ENCODE data around the gene JAM3. TPM values are rescaled to one million over a fixed set of nuclear protein-coding genes. Genes with fewer than 3 reads are reported as not detected.

JAM3 gene
- total RNA-seq, 1 experiment from 2014 or later, result 1.5 TPM

GRCh38 chr11:134142536-134142935 is 73.7 kb downstream of the JAM3 start:
- POLR2A ChIA-PET, result no interaction called here
- CTCF ChIA-PET, result interaction anchor here (1.3 kb wide), 1 partner anchor 92 kb away, joined by 8 read pairs; no protein-coding TSS in a partner anchor
- H3K4me3 Mint-ChIP-seq (ENCODE audit: unreplicated experiment), result no peak overlapping the region
- TF ChIP-seq, protein P1, sequence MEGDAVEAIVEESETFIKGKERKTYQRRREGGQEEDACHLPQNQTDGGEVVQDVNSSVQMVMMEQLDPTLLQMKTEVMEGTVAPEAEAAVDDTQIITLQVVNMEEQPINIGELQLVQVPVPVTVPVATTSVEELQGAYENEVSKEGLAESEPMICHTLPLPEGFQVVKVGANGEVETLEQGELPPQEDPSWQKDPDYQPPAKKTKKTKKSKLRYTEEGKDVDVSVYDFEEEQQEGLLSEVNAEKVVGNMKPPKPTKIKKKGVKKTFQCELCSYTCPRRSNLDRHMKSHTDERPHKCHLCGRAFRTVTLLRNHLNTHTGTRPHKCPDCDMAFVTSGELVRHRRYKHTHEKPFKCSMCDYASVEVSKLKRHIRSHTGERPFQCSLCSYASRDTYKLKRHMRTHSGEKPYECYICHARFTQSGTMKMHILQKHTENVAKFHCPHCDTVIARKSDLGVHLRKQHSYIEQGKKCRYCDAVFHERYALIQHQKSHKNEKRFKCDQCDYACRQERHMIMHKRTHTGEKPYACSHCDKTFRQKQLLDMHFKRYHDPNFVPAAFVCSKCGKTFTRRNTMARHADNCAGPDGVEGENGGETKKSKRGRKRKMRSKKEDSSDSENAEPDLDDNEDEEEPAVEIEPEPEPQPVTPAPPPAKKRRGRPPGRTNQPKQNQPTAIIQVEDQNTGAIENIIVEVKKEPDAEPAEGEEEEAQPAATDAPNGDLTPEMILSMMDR (IDR thresholded peaks at IDR 0.05; ENCODE audit: insufficient read depth in 1 of 2, low read depth in 1 of 2, low read length in 1 of 2, severe bottlenecking in 1 of 2, unreplicated experiment in 1 of 2), result no peak
- H3K4me1 Mint-ChIP-seq (ENCODE audit: low read depth, unreplicated experiment), result no peaks in the 10 kb centered on the region
- peaks cover 13% of the 10 kb centered on the region for H3K36me3 Mint-ChIP-seq (ENCODE audit: insufficient read depth, unreplicated experiment)
- intact Hi-C loops (cut with micrococcal nuclease; ENCODE audit: unreplicated experiment), result no loop called here
- no peaks in the 10 kb centered on the region for H3K4me1 ChIP-seq
- no peak overlapping the region for H3K27ac Mint-ChIP-seq (ENCODE audit: unreplicated experiment)
- no peaks in the 10 kb centered on the region for H3K36me3 ChIP-seq (ENCODE audit: control insufficient read depth, insufficient read depth, low read length)
- H3K27me3 ChIP-seq (replicated peaks; ENCODE audit: control insufficient read depth, insufficient read depth, low read length), result no peaks in the 10 kb centered on the region
- H3K4me3 ChIP-seq (ENCODE audit: low read depth, low read length), result no peak overlapping the region
- no peaks in the 10 kb centered on the region for H3K9me3 Mint-ChIP-seq (ENCODE audit: unreplicated experiment)
- no peak for DNase-seq
- H3K9me3 ChIP-seq, result no peaks in the 10 kb centered on the region
- BruUV-seq (replicated peaks), result no TSS peak
- H3K27me3 Mint-ChIP-seq (ENCODE audit: insufficient read depth, unreplicated experiment), result peaks cover 29% of the 10 kb centered on the region

GRCh38 chr11:134143801-134144200 is 74.9 kb downstream of the JAM3 start:
- no peak for DNase-seq
- intact Hi-C loops (cut with micrococcal nuclease; ENCODE audit: unreplicated experiment), result no loop called here
- H3K27ac Mint-ChIP-seq (ENCODE audit: unreplicated experiment), result no peak overlapping the region
- BruUV-seq (replicated peaks), result no TSS peak
- ChIA-PET CTCF (no interaction called here), POLR2A (no interaction called here)
- peaks cover 29% of the 10 kb centered on the region for H3K27me3 Mint-ChIP-seq (ENCODE audit: insufficient read depth, unreplicated experiment)
- H3K4me3 Mint-ChIP-seq (ENCODE audit: unreplicated experiment), result no peak overlapping the region
- H3K36me3 ChIP-seq (ENCODE audit: control insufficient read depth, insufficient read depth, low read length), result no peaks in the 10 kb centered on the region
- H3K4me1 Mint-ChIP-seq (ENCODE audit: low read depth, unreplicated experiment), result no peaks in the 10 kb centered on the region
- TF ChIP-seq, protein P1 (IDR thresholded peaks at IDR 0.05; ENCODE audit: insufficient read depth in 1 of 2, low read depth in 1 of 2, low read length in 1 of 2, severe bottlenecking in 1 of 2, unreplicated experiment in 1 of 2), result no peak
- H3K4me1 ChIP-seq, result no peaks in the 10 kb centered on the region
- H3K27me3 ChIP-seq (replicated peaks; ENCODE audit: control insufficient read depth, insufficient read depth, low read length), result no peaks in the 10 kb centered on the region
- peaks cover 25% of the 10 kb centered on the region for H3K36me3 Mint-ChIP-seq (ENCODE audit: insufficient read depth, unreplicated experiment)
- no peaks in the 10 kb centered on the region for H3K9me3 Mint-ChIP-seq (ENCODE audit: unreplicated experiment)
- H3K4me3 ChIP-seq (ENCODE audit: low read depth, low read length), result no peak overlapping the region
- H3K9me3 ChIP-seq, result no peaks in the 10 kb centered on the region

DNA sequence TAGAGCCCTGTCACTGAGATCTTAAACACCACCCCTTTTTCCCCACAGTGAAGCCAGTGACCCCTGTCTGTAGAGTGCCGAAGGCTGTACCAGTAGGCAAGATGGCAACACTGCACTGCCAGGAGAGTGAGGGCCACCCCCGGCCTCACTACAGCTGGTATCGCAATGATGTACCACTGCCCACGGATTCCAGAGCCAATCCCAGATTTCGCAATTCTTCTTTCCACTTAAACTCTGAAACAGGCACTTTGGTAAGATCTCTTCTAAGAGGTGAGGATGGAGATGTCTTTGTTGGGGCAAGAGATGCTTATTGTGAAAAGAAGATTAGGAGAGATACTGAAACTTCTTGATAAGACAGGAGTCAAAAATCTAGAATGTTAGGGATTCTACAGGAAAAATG is 75.9 kb downstream of the JAM3 start:
- intact Hi-C loops (cut with micrococcal nuclease; ENCODE audit: unreplicated experiment), result no loop called here
- H3K27ac Mint-ChIP-seq (ENCODE audit: unreplicated experiment), result no peak overlapping the region
- BruUV-seq (replicated peaks), result no TSS peak
- H3K36me3 ChIP-seq (ENCODE audit: control insufficient read depth, insufficient read depth, low read length), result no peaks in the 10 kb centered on the region
- CTCF ChIA-PET, result interaction anchor here (0.5 kb wide), 1 partner anchor 86 kb away, joined by 3 read pairs; no protein-coding TSS in a partner anchor
- POLR2A ChIA-PET, result no interaction called here
- no peaks in the 10 kb centered on the region for H3K27me3 ChIP-seq (replicated peaks; ENCODE audit: control insufficient read depth, insufficient read depth, low read length)
- H3K4me1 ChIP-seq, result no peaks in the 10 kb centered on the region
- no peak for DNase-seq
- no peaks in the 10 kb centered on the region for H3K4me1 Mint-ChIP-seq (ENCODE audit: low read depth, unreplicated experiment)
- peaks cover 29% of the 10 kb centered on the region for H3K27me3 Mint-ChIP-seq (ENCODE audit: insufficient read depth, unreplicated experiment)
- H3K4me3 Mint-ChIP-seq (ENCODE audit: unreplicated experiment), result no peak overlapping the region
- H3K36me3 Mint-ChIP-seq (ENCODE audit: insufficient read depth, unreplicated experiment), result peaks cover 25% of the 10 kb centered on the region
- TF ChIP-seq, protein P1 (IDR thresholded peaks at IDR 0.05; ENCODE audit: insufficient read depth in 1 of 2, low read depth in 1 of 2, low read length in 1 of 2, severe bottlenecking in 1 of 2, unreplicated experiment in 1 of 2), result no peak
- H3K4me3 ChIP-seq (ENCODE audit: low read depth, low read length), result no peak overlapping the region
- no peaks in the 10 kb centered on the region for H3K9me3 ChIP-seq
- no peaks in the 10 kb centered on the region for H3K9me3 Mint-ChIP-seq (ENCODE audit: unreplicated experiment)
